ENCODE data around the gene GPR65. TPM values are rescaled to one million over a fixed set of nuclear protein-coding genes. Genes with fewer than 3 reads are reported as not detected.

The GPR65 gene
- total and polyA plus RNA-seq, 10 of the 15 experiments (the other 5 are each of a cell fraction or from before 2014, with no cell fraction given), result 4.4 to 14.7 (median 9.4) TPM

DNA sequence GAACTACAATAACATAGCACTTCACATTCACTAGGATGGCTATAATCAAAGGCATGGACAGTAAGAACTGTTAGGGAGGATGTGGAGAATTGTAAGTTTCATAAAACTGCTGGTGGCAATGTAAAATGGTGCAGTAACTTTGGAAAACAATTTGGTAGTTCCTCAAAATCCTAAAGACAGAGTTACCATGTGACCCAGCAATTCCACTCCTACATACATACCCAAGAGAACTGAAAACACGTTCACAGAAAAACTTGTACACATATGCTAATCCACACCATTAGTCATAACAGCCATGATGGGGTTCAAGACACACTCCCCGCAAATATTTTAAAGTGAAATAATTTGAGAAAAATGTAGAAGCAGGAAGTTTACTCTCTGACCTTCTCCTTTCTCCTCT lies 43.7 kb upstream of the GPR65 start:
- intact Hi-C loops (cut with micrococcal nuclease; ENCODE audit: unreplicated experiment) (no loop called here), in situ Hi-C loops (cut with MboI) (no loop called here)
- ATAC-seq, result no peak
- ChIA-PET CTCF (no interaction called here), POLR2A (no interaction called here), RAD21 (ENCODE audit: unreplicated experiment) (no interaction called here), SMC1A (ENCODE audit: uncharacterized antibody, unreplicated experiment) (interaction anchor here (1.1 to 1.3 kb wide), 2 partner anchors 15 to 16 kb away, joined by 3 to 4 read pairs; no protein-coding TSS in a partner anchor)
- Histone ChIP-seq H3K27me3 (replicated peaks in 1 of 2; ENCODE audit: control insufficient read depth in 2 of 2, insufficient read depth in 2 of 2, low read length in 1 of 2) (no peaks in the 10 kb centered on the region), H3K36me3 (ENCODE audit: control insufficient read depth in 2 of 2, insufficient read depth in 2 of 2, low read length in 1 of 2) (no peaks in the 10 kb centered on the region), H2AFZ (ENCODE audit: control insufficient read depth, low read depth, low read length) (no peak overlapping the region), H3K9ac (ENCODE audit: control insufficient read depth, insufficient read depth, low read length) (no peak overlapping the region), H3K79me2 (ENCODE audit: control insufficient read depth, insufficient read depth, low read length) (no peaks in the 10 kb centered on the region), H3K4me3 (no peak overlapping the region), H3K27ac (ENCODE audit: control insufficient read depth, insufficient read depth) (no peak overlapping the region), H3K4me1 (ENCODE audit: control insufficient read depth, insufficient read depth, low read length) (no peaks in the 10 kb centered on the region), H4K20me1 (ENCODE audit: control insufficient read depth, insufficient read depth) (no peaks in the 10 kb centered on the region), H3K9me3 (replicated peaks; ENCODE audit: control insufficient read depth, insufficient read depth, low read length) (no peaks in the 10 kb centered on the region; the same call in 2 of the 3 replicates), H3K4me2 (ENCODE audit: control insufficient read depth, insufficient read depth) (no peak overlapping the region)
- FAIRE-seq, result no peak
- no TSS peak for BruUV-seq (replicated peaks)
- 75% methylated on average over 2 of the region's 2 CpGs for WGBS (ENCODE audit: insufficient coverage, insufficient replicate concordance, low lambda C conversion rate, missing lambda C conversion rate)
- no peak for DNase-seq (ENCODE audit: low read depth, low spot score)
- TF ChIP-seq SMAD1 (IDR thresholded peaks at IDR 0.05; ENCODE audit: low read depth, partially characterized antibody), result no peak
- no peak for TF ChIP-seq ZNF274 (IDR thresholded peaks at IDR 0.05; ENCODE audit: insufficient read depth, insufficient read length)
- no peak for TF ChIP-seq ZNF384 (IDR thresholded peaks at IDR 0.05; ENCODE audit: borderline replicate concordance, low read depth, low read length)
- no peak for TF ChIP-seq POU2F2 (IDR thresholded peaks at IDR 0.05; ENCODE audit: borderline replicate concordance, low read depth, low read length)
- no peak for TF ChIP-seq CBX5 (IDR thresholded peaks at IDR 0.05; ENCODE audit: low read depth)

DNA sequence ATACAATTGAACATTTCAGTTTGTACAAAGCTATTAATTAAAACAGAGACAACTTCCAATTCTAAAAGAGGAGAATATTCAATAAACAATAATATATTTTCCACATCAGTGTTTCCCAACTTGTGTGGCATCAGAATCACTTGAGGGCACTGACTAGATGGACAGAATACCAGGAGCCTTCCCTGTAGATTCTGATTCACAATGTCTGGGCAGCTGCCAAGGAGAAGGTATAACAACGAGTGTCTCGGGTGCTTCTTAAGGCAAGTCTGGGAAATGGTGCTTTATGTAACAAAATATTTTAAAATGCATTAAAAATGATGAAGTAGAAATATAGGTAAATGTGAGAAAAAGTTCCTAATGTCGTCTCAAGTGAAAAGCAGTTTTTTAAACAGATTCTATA lies 38.1 kb upstream of the GPR65 start:
- no peaks in the 10 kb centered on the region for H4K20me1 ChIP-seq (ENCODE audit: control insufficient read depth, insufficient read depth)
- ATAC-seq (no peak), DNase-seq (ENCODE audit: low read depth, low spot score) (no peak), FAIRE-seq (no peak)
- no peak overlapping the region for H3K9ac ChIP-seq (ENCODE audit: control insufficient read depth, insufficient read depth, low read length)
- 98% methylated on average over 3 of the region's 3 CpGs for WGBS (ENCODE audit: insufficient coverage, insufficient replicate concordance, low lambda C conversion rate, missing lambda C conversion rate)
- no peaks in the 10 kb centered on the region; the same call in 1 of the 2 replicates for H3K4me1 ChIP-seq (ENCODE audit: control insufficient read depth, insufficient read depth, low read length)
- no peaks in the 10 kb centered on the region for H3K79me2 ChIP-seq (ENCODE audit: control insufficient read depth, insufficient read depth, low read length)
- no peaks in the 10 kb centered on the region for H3K9me3 ChIP-seq (replicated peaks; ENCODE audit: control insufficient read depth, insufficient read depth, low read length)
- H3K27me3 ChIP-seq (replicated peaks in 1 of 2; ENCODE audit: control insufficient read depth in 2 of 2, insufficient read depth in 2 of 2, low read length in 1 of 2), result no peaks in the 10 kb centered on the region
- RAD21 ChIA-PET (ENCODE audit: unreplicated experiment), result interaction anchor here (1.0 kb wide), 1 partner anchor 22 kb away, joined by 4 read pairs; no protein-coding TSS in a partner anchor
- no peak overlapping the region for H3K4me3 ChIP-seq
- POLR2A ChIA-PET, result no interaction called here
- no peak overlapping the region for H3K4me2 ChIP-seq (ENCODE audit: control insufficient read depth, insufficient read depth)
- H3K36me3 ChIP-seq (ENCODE audit: control insufficient read depth in 2 of 2, insufficient read depth in 2 of 2, low read length in 1 of 2), result no peaks in the 10 kb centered on the region
- in situ Hi-C loops (cut with MboI) (no loop called here), intact Hi-C loops (cut with micrococcal nuclease; ENCODE audit: unreplicated experiment) (no loop called here)
- H3K27ac ChIP-seq (ENCODE audit: control insufficient read depth, insufficient read depth), result no peak overlapping the region
- CTCF ChIA-PET, result interaction anchor here (0.9 to 2.3 kb wide), 2 partner anchors 21 to 203 kb away, joined by 3 to 17 read pairs; no protein-coding TSS in a partner anchor
- BruUV-seq (replicated peaks), result no TSS peak
- SMC1A ChIA-PET (ENCODE audit: uncharacterized antibody, unreplicated experiment), result interaction anchor here (1.1 to 1.7 kb wide), 3 partner anchors 10 to 21 kb away, joined by 3 to 9 read pairs (median 4); no protein-coding TSS in a partner anchor
- no peak overlapping the region for H2AFZ ChIP-seq (ENCODE audit: control insufficient read depth, low read depth, low read length)
- TF ChIP-seq IRF5 (IDR thresholded peaks at IDR 0.05; ENCODE audit: borderline replicate concordance), result no peak
- TF ChIP-seq MYB (IDR thresholded peaks at IDR 0.05; ENCODE audit: borderline replicate concordance, low read depth, low read length), result no peak
- no peak for TF ChIP-seq TCF12 (IDR thresholded peaks at IDR 0.05; ENCODE audit: low read depth, low read length)
- no peak for TF ChIP-seq HCFC1 (IDR thresholded peaks at IDR 0.05; ENCODE audit: low read length)
- no peak for TF ChIP-seq ESRRA (IDR thresholded peaks at IDR 0.05; ENCODE audit: low read length)
- no peak for TF ChIP-seq NBN (IDR thresholded peaks at IDR 0.05)
- TF ChIP-seq BCL3 (IDR thresholded peaks at IDR 0.05; ENCODE audit: borderline replicate concordance, insufficient read depth, low read depth, low read length, poor library complexity, severe bottlenecking), result no peak
- TF ChIP-seq BCL11A (IDR thresholded peaks at IDR 0.05; ENCODE audit: low read depth, low read length), result no peak
- no peak for TF ChIP-seq ASH2L (IDR thresholded peaks at IDR 0.05; ENCODE audit: borderline replicate concordance, low read depth)

All from GM12878 (cell line).